GM19351 (cell line): ENCODE measurements around the gene SMARCAL1.
A peak's percentile ranks its signal among the peaks of the same experiment; 100 is the strongest.

Experiments used
- ATAC-seq: cut with Tn5 transposase; IDR thresholded peaks from one replicate; pipeline ENCODE4 v1.9.1; 2021; ENCODE audit warnings: mild to moderate bottlenecking, moderate library complexity; ENCODE audit not compliant: unreplicated experiment

Gene SMARCAL1

GRCh38 chr2:216474925-216475670, 62.8 kb downstream of the SMARCAL1 start:
- ATAC-seq, result no peak

DNA sequence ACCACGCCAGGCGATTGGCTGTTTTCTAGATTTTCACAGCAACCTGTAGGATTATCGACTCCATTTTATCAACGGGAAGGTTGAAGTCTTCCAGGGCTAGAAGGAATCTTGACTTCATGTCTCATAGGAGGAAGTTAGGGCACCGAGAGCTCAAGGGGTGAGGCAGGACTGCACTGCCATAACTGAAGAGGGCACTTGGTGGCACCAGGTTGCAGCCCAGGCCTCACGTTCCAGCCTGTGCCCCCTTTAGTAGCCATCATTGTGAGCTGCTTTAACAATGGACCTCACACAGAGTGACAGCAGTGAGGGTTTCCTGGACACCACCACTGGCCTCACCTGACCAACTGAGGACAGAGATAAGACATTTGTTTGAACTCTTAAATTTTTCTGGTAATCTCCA, 63.5 kb downstream of the SMARCAL1 start:
- no peak for ATAC-seq

DNA sequence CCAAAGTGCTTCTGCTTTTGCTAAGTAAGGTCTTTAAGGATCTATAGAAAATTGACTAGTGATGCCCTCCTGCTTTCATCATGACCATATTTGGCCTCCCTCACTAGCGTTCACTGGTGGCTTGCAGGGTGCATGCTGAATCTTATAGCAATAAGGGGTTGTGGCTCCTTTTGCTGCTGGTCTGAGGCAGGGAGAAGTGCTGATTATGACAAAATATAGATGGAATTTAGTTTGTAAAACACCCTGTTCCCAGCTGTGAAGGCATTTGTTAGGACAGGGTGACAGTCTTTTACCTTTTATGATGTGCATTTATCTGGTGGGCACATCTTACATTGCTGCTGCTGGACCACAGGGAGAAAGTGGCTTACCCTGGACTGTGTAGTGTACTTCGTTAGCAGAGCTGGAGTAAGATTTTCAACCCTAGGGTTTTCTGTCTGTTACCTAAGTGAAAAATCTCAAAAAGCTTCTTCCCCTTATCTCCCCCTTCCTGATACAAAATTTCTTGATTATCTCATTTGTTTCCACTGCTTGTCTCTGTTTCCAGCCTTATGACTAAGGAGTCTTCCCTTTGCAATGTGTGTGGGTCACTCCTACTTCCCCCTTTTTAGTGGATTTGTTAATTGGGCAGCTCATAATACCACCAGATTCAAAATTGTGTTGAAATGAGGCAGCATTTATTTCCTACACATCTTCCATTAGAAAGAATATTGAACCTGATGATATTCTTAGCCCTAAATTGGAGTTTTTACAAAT, 65.2 kb downstream of the SMARCAL1 start:
- ATAC-seq, result no peak

GRCh38 chr2:216478151-216478550, 65.9 kb downstream of the SMARCAL1 start:
- ATAC-seq, result no peak

GRCh38 chr2:216478791-216479190, 66.5 kb downstream of the SMARCAL1 start:
- no peak for ATAC-seq

DNA sequence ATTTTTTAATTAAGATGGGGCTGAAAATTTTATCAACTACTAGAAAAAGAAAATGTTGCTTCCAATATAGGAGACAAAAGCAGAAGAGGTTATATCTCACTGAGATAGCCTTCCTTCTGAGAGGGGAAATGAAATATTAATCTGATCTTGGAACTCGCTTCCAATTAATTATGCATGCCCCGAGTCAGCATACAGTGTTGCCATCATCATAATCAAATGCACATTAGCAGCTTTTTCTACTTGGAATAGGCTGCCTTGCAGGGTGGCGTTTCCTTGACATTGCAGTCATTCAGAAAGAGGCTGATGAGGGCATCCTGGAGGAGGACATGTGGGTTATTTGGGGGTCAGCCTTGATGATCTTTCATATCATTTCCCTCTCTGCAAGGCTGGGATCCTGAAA, 67.9 kb downstream of the SMARCAL1 start:
- no peak for ATAC-seq

- ATAC-seq, result no peak
Observed at GRCh38 chr2:216482640-216483039, 70.4 kb downstream of the SMARCAL1 start.

- no peak for ATAC-seq
Observed at GRCh38 chr2:216485237-216485636, 73.0 kb downstream of the SMARCAL1 start.

- ATAC-seq, result no peak
Observed at GRCh38 chr2:216485745-216486144, 73.5 kb downstream of the SMARCAL1 start.

DNA sequence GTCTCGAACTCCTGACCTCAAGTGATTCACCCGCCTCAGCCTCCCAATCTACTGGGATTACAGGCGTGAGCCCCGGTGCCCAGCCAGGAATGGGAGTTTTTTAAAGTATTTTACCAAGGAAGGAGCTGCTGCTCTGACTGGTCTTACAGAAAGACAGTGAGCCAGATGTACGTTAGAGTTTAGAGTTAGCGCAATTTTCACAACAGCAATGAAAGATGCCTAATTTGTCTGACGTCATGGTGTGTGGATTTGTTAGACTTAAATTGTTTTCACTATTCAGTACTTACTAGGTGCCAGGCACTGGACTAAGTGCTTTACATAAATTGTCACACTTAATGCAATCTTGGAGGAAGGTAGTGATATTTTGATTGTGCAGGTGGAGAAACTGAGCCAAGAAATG, 74.0 kb downstream of the SMARCAL1 start:
- ATAC-seq, result no peak

- ATAC-seq, result no peak
Observed at GRCh38 chr2:216486708-216487107, 74.4 kb downstream of the SMARCAL1 start.

- no peak for ATAC-seq
Observed at GRCh38 chr2:216490061-216490460, 77.8 kb downstream of the SMARCAL1 start.

- peak; percentile 80 for ATAC-seq
Observed at GRCh38 chr2:216491793-216492596, 79.7 kb downstream of the SMARCAL1 start.

- no peak for ATAC-seq
Observed at GRCh38 chr2:216492597-216493333, 80.5 kb downstream of the SMARCAL1 start.

DNA sequence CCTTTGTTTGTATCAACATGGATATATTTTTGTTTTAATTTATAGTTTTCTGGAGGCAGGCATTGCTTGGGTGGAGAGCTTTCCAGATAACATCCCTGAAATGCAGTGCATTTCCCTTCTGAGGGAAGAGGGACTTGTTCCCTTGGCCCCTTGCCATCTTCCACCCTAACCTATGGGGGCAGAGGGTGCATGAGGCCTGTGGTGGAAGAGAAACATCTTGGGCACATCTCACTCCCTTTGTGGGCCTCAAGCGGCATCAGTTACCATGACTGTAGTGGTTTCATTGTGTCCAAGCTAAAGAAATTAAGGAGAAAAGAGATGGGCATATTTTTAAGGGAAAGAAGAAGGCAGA, 81.0 kb downstream of the SMARCAL1 start:
- no peak for ATAC-seq

DNA sequence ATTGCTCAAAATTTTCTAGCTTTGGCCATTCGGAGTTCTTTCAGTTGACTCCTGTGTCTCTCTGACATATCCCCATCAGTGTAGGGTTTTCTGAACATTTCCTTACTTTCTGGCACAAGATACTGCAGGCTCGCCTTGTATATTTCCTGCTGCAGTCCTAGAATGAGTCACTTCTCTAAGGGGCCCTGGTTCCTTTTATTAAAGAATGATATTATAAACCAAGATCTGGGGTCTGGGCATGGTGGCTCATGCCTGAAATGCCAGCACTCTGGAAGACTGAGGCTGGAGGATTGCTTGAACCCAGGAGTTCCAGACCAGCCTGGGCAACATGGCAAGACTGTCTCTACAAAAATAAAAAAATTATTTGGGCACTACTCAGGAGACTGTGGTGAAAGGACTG, 83.4 kb downstream of the SMARCAL1 start:
- no peak for ATAC-seq

DNA sequence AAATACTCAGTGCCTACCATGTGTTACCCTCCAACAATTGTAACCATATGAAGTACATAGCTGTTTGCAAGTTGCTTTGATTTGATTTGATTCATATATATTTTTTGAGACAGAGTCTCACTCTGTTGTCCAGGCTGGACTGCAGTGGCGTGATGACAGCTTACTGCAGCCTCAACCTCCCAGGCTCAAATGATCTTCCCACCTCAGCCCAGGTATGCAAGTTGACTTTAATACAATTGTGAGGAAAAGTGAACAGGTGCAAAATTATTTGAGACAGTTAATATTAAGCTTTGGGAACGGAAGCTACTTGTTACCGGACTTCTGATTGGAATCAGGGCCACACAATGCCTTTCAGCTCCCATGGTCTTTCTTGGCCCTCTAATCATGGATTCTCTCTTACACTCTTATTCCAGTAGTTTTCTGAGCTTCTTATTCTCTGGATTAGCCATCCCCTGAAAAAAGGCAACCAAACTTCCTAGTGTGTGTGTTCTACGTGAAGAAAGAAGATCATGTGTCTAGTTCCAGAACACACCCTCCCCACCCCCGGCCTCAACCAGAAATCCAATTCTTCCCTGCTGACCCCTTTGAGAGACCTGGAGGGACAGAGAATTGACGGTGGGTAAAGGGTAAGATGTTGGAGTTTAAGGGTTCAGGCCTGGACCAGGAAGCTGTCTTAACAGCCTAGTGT, 85.2 kb downstream of the SMARCAL1 start:
- no peak for ATAC-seq

DNA sequence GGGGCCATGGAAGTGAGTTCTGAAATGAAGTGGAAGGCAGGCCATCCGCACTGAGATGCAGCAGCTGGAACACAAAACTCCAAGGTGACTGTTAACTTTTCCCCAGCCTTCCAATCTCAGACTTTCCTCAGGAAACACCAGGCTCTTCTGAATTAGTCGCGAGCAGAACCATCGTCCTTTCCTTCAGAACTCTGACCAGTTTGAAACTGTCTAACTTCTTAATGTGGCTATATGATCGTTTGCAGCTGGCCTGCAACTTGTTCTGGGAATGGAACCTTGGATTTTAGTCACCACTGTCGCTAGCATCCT, 85.7 kb downstream of the SMARCAL1 start:
- no peak for ATAC-seq

DNA sequence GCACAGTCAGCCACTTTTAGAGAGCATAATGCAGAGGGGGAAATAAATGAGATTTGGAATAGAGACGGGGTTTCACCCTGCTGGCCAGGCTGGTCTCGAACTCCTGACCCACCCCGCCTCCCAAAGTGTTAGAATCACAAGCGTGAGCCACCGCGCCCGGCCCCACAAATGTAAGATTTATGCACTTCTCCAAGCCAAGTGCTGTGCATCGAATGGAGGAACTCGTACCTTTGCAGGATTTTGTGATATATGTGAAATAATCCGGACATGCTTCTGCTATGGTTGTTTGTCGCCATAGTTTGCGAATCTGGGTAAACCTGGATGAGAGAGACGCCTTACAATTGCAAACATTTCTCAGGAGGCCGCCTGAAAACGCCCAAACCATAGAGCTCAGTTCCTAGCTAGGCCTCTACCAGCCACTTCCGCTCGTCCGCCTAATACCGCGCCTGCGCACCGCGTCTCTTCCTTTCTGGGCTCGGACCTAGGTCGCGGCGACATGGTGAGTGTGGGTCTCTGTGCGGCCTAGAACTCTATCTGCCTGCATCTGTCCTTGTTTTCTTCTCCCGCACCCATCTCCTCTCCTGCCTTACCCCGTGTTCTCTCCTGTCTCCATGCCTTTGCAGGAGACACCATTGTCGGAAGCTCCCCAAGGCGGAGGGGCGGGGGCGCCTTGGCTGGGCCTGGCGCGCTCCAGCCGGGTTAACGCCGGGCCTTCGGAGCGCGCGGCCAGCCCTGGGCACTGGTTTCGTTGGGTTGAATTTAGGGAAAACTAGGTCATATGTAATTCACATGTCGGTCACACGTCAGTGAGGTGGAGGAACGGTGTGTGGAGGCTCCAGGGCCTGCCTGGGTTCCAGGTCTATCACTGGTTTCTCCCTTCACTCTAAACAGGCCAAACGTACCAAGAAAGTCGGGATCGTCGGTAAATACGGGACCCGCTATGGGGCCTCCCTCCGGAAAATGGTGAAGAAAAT, 86.4 kb downstream of the SMARCAL1 start, which contains the start of gene RPL37A:
RPL37A (plus strand) TSS at position 466 of the 974 bp plus-strand sequence; CDS start at position 497, 31 bp downstream.
- ATAC-seq, result peak; percentile 89
